Sigmoid colon (tissue), 7 donors: ENCODE measurements around the gene THAP12. TPM values are rescaled to one million over a fixed set of nuclear protein-coding genes. Genes with fewer than 3 reads are reported as not detected.
A peak's percentile ranks its signal among the peaks of the same experiment; 100 is the strongest.

Source experiments
- DNase-seq: peaks from one replicate; pipeline ENCODE4 v3.0.0-alpha.2; 2019
- H3K27ac ChIP-seq, 4 donors: fragments of 200-600 bp; sonication (generic); one replicate each; pipeline ENCODE4 v1.5.1; 2016 to 2019; ENCODE audit warnings: mild to moderate bottlenecking in 1 of 4
- H3K27me3 ChIP-seq, 3 donors: fragments of 200-600 bp; sonication (generic); one replicate each; pipeline ENCODE4 v1.5.1; 2019; ENCODE audit warnings: mild to moderate bottlenecking in 1 of 3
- H3K36me3 ChIP-seq, 4 donors: fragments of 200-600 bp; sonication (generic); one replicate each; pipeline ENCODE4 v1.5.1; 2016 to 2019
- H3K4me1 ChIP-seq, 4 donors: fragments of 200-600 bp; sonication (generic); one replicate each; pipeline ENCODE4 v1.5.1; 2017 to 2019
- H3K4me3 ChIP-seq, 4 donors: fragments of 200-600 bp; sonication (generic); one replicate each; pipeline ENCODE4 v1.5.1; 2017 to 2019; ENCODE audit warnings: mild to moderate bottlenecking in 2 of 4, moderate library complexity in 1 of 4
- H3K9me3 ChIP-seq, 4 donors: fragments of 200-600 bp in 3 of 4; sonication (generic) in 3 of 4; one replicate each; pipeline versions ENCODE4 v1.5.1 to v1.6.1; 2013 to 2019
- CTCF ChIP-seq, 4 experiments: fragments of 450-650 bp in 3 of 4; fragments of 200-600 bp in 1 of 4; IDR thresholded peaks; one replicate each; pipeline ENCODE4 v1.5.1; 2016 to 2019; ENCODE audit warnings: antibody characterized with exemption in 4 of 4, mild to moderate bottlenecking in 3 of 4, moderate library complexity in 2 of 4
- EP300 ChIP-seq, 4 donors: sonication (generic); formaldehyde crosslinking; IDR thresholded peaks; one replicate each; pipeline ENCODE4 v1.6.1; 2017; ENCODE audit warnings: antibody characterized with exemption in 4 of 4
- POLR2A ChIP-seq, 2 donors: fragments of 450-650 bp; IDR thresholded peaks; one replicate each; pipeline ENCODE4 v1.6.1; 2016; ENCODE audit warnings: antibody characterized with exemption in 2 of 2, mild to moderate bottlenecking in 2 of 2, moderate library complexity in 2 of 2
- POLR2AphosphoS5 ChIP-seq, 4 donors: sonication (generic); formaldehyde crosslinking; IDR thresholded peaks; one replicate each; pipeline ENCODE4 v1.6.1; 2017; ENCODE audit warnings: antibody characterized with exemption in 4 of 4
- WGBS, 2 donors: extraction: QIAGEN DNeasy Blood & Tissue Kit; methylation state at CpG; one replicate each; pipeline ENCODE4 v1.1.7; 2013; 5-methylcytosine and 5-hydroxymethylcytosine counted together
- intact Hi-C: fragments of 100-400 bp; cut with DNase I; formaldehyde crosslinking; loops from one replicate; pipeline ENCODE4 v1.15.1; 2023
- polyA plus RNA-seq, 3 donors: library from polyadenylated mRNA; stranded (reverse); fragments of 200-250 nt; gene quantifications; one replicate each; pipeline ENCODE4 v1.2.3, GENCODE V29; 2013
- total RNA-seq, 4 donors: library from RNA; depleted of rRNA; stranded (reverse); fragments of >200 nt; gene quantifications; one replicate each; pipeline ENCODE4 v1.1.0, GENCODE V29; 2016
- donor health status: healthy with polysubstance abuse.
- donor health status: Bipolar disorder and iron deficiency.
- donor health status: healthy.

THAP12 gene
- total and polyA plus RNA-seq, 7 donors, result 27.1 to 43.2 (median 30.1) TPM

GRCh38 chr11:76318744-76319384 is 62.1 kb downstream of the THAP12 start:
- Histone ChIP-seq H3K9me3 (no peaks in the 10 kb centered on the region), H3K36me3 (no peaks in the 10 kb centered on the region), H3K27me3 (peaks cover 11 to 25% (median 19%) of the 10 kb centered on the region in 3 donors), H3K27ac (no peak overlapping the region), H3K4me3 (no peak overlapping the region), H3K4me1 (peaks cover 0 to 7% (median 3%) of the 10 kb centered on the region in 4 donors)
- 4 to 8% methylated on average over 7 of the region's 7 CpGs for WGBS, 2 donors
- DNase-seq, result peak; percentile 89
- no peak for TF ChIP-seq POLR2AphosphoS5 (IDR thresholded peaks at IDR 0.05)
- TF ChIP-seq CTCF (IDR thresholded peaks at IDR 0.05), result peak; percentile 64 to 96 (median 92)
- no peak for TF ChIP-seq POLR2A (IDR thresholded peaks at IDR 0.05)
- no peak for TF ChIP-seq EP300 (IDR thresholded peaks at IDR 0.05)
- intact Hi-C loops, result loop anchor here (1.0 to 10.0 kb wide), 4 partner anchors 112 to 524 kb away; no protein-coding TSS in a partner anchor

GRCh38 chr11:76317296-76317695 is 63.6 kb downstream of the THAP12 start:
- Histone ChIP-seq H3K27ac (no peak overlapping the region), H3K9me3 (no peaks in the 10 kb centered on the region), H3K36me3 (no peaks in the 10 kb centered on the region), H3K4me3 (no peak overlapping the region), H3K4me1 (peaks cover 0 to 7% (median 3%) of the 10 kb centered on the region in 4 donors), H3K27me3 (peaks cover 9 to 25% (median 18%) of the 10 kb centered on the region in 3 donors)
- intact Hi-C loops, result loop anchor here (5.0 to 10.0 kb wide), 2 partner anchors 165 to 522 kb away; no protein-coding TSS in a partner anchor
- DNase-seq, result no peak
- WGBS, 2 donors, result 75 to 86% methylated on average over 3 of the region's 3 CpGs
- TF ChIP-seq EP300 (IDR thresholded peaks at IDR 0.05), result no peak
- TF ChIP-seq POLR2AphosphoS5 (IDR thresholded peaks at IDR 0.05), result no peak
- no peak for TF ChIP-seq POLR2A (IDR thresholded peaks at IDR 0.05)
- no peak for TF ChIP-seq CTCF (IDR thresholded peaks at IDR 0.05)

GRCh38 chr11:76316726-76317125 is 64.2 kb downstream of the THAP12 start:
- intact Hi-C loops, result loop anchor here (5.0 to 10.0 kb wide), 2 partner anchors 164 to 522 kb away; no protein-coding TSS in a partner anchor
- no peak overlapping the region for H3K27ac ChIP-seq
- H3K36me3 ChIP-seq, result no peaks in the 10 kb centered on the region
- no peaks in the 10 kb centered on the region for H3K9me3 ChIP-seq
- H3K4me3 ChIP-seq, result no peak overlapping the region
- H3K27me3 ChIP-seq, result peaks cover 3 to 19% (median 12%) of the 10 kb centered on the region in 3 donors
- DNase-seq, result no peak
- WGBS, 2 donors, result 64 to 81% methylated on average over 3 of the region's 3 CpGs
- peaks cover 0 to 4% (median 1%) of the 10 kb centered on the region in 4 donors for H3K4me1 ChIP-seq
- TF ChIP-seq EP300 (IDR thresholded peaks at IDR 0.05) (no peak), CTCF (IDR thresholded peaks at IDR 0.05) (no peak), POLR2AphosphoS5 (IDR thresholded peaks at IDR 0.05) (no peak), POLR2A (IDR thresholded peaks at IDR 0.05) (no peak)

GRCh38 chr11:76315182-76315853 is 65.6 kb downstream of the THAP12 start:
- H3K27me3 ChIP-seq, result peaks cover 0 to 7% (median 6%) of the 10 kb centered on the region in 3 donors
- no peak for TF ChIP-seq CTCF (IDR thresholded peaks at IDR 0.05)
- no peak for TF ChIP-seq POLR2AphosphoS5 (IDR thresholded peaks at IDR 0.05)
- TF ChIP-seq EP300 (IDR thresholded peaks at IDR 0.05), result no peak
- TF ChIP-seq POLR2A (IDR thresholded peaks at IDR 0.05), result no peak
- H3K9me3 ChIP-seq, result no peaks in the 10 kb centered on the region
- 91 to 92% methylated on average over 8 of the region's 8 CpGs for WGBS, 2 donors
- no peak overlapping the region for H3K27ac ChIP-seq
- intact Hi-C loops, result loop anchor here (5.0 to 10.0 kb wide), 2 partner anchors 163 to 521 kb away; no protein-coding TSS in a partner anchor
- no peak overlapping the region for H3K4me3 ChIP-seq
- no peak for DNase-seq
- no peaks in the 10 kb centered on the region for H3K4me1 ChIP-seq
- no peaks in the 10 kb centered on the region for H3K36me3 ChIP-seq
